Measurements from ENCODE around the gene NCOA6. TPM values are rescaled to one million over a fixed set of nuclear protein-coding genes. Genes with fewer than 3 reads are reported as not detected.

NCOA6 gene
- total RNA-seq, 1 donor: 8.6 TPM

- no peak overlapping the region for H3K4me3 ChIP-seq (ENCODE audit: low read depth, low read length)
- TF ChIP-seq, protein P1, sequence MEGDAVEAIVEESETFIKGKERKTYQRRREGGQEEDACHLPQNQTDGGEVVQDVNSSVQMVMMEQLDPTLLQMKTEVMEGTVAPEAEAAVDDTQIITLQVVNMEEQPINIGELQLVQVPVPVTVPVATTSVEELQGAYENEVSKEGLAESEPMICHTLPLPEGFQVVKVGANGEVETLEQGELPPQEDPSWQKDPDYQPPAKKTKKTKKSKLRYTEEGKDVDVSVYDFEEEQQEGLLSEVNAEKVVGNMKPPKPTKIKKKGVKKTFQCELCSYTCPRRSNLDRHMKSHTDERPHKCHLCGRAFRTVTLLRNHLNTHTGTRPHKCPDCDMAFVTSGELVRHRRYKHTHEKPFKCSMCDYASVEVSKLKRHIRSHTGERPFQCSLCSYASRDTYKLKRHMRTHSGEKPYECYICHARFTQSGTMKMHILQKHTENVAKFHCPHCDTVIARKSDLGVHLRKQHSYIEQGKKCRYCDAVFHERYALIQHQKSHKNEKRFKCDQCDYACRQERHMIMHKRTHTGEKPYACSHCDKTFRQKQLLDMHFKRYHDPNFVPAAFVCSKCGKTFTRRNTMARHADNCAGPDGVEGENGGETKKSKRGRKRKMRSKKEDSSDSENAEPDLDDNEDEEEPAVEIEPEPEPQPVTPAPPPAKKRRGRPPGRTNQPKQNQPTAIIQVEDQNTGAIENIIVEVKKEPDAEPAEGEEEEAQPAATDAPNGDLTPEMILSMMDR (IDR thresholded peaks at IDR 0.05; ENCODE audit: insufficient read depth, low read depth, low read length): no peak
- DNase-seq (ENCODE audit: low read depth): peak; percentile 39
Measured at GRCh38 chr20:34751453-34751852, 74.0 kb downstream of the NCOA6 start.

- peak; percentile 49 for DNase-seq (ENCODE audit: low read depth)
- no peak overlapping the region for H3K4me3 ChIP-seq (ENCODE audit: low read depth, low read length)
- TF ChIP-seq, protein P1 (IDR thresholded peaks at IDR 0.05; ENCODE audit: insufficient read depth, low read depth, low read length): no peak
Measured at GRCh38 chr20:34750484-34750883, 75.0 kb downstream of the NCOA6 start.

- TF ChIP-seq, protein P1 (IDR thresholded peaks at IDR 0.05; ENCODE audit: insufficient read depth, low read depth, low read length): no peak
- no peak overlapping the region for H3K4me3 ChIP-seq (ENCODE audit: low read depth, low read length)
- DNase-seq (ENCODE audit: low read depth): no peak
Measured at GRCh38 chr20:34748709-34749108, 76.7 kb downstream of the NCOA6 start.

DNA sequence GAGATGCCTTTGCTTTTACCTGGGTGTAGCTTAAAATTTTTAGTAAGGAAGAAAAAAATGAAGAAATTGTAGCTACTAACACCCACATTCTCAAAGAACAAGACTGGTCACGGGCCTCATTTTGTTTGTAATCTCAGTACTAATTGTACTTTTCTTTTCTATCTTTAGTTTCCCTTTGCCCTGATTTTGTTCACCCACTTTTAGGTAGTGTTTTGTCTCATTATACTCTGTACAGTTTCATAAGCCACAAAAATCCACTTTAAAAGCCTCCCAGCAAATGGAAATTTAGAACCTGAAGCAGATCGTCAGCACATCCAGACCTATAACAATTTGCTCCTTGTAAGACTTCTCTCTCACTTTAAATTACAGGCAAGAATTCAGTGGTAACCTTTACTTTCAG, 78.0 kb downstream of the NCOA6 start:
- DNase-seq (ENCODE audit: low read depth): no peak
- no peak overlapping the region for H3K4me3 ChIP-seq (ENCODE audit: low read depth, low read length)
- TF ChIP-seq, protein P1 (IDR thresholded peaks at IDR 0.05; ENCODE audit: insufficient read depth, low read depth, low read length): no peak

GRCh38 chr20:34746674-34747073, 78.8 kb downstream of the NCOA6 start:
- TF ChIP-seq, protein P1 (IDR thresholded peaks at IDR 0.05; ENCODE audit: insufficient read depth, low read depth, low read length): no peak
- DNase-seq (ENCODE audit: low read depth): no peak
- no peak overlapping the region for H3K4me3 ChIP-seq (ENCODE audit: low read depth, low read length)

GRCh38 chr20:34744847-34745246, 80.6 kb downstream of the NCOA6 start:
- DNase-seq (ENCODE audit: low read depth): no peak
- no peak overlapping the region for H3K4me3 ChIP-seq (ENCODE audit: low read depth, low read length)
- TF ChIP-seq, protein P1 (IDR thresholded peaks at IDR 0.05; ENCODE audit: insufficient read depth, low read depth, low read length): no peak

GRCh38 chr20:34744340-34744739, 81.1 kb downstream of the NCOA6 start:
- no peak for DNase-seq (ENCODE audit: low read depth)
- TF ChIP-seq, protein P1 (IDR thresholded peaks at IDR 0.05; ENCODE audit: insufficient read depth, low read depth, low read length): no peak
- H3K4me3 ChIP-seq (ENCODE audit: low read depth, low read length): no peak overlapping the region

Data from fibroblast of villous mesenchyme (primary cell).